Measurements from ENCODE around the gene SSH3.
A peak's percentile ranks its signal among the peaks of the same experiment; 100 is the strongest.

Gene SSH3

DNA sequence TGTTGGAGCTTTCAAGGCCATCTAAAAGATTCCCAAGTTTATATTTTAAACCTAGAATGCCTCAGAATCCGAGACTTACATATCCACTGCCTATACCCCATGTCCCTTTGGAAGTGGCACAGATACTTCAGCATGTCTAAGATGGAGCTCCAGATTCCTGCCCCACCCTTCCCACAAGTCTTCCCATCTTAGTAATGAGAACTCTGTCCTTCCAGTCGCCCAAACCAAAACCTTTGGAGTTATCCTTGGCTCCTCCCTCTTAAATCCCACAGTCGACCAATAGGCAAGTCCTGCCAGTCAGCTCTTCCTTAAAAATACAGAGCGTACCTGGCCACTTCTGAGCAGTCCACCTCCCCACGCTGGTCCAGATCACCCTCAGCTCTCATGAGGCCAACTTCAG, 45.7 kb downstream of the SSH3 start:
- no peak for DNase-seq (ENCODE audit: low read depth)

DNA sequence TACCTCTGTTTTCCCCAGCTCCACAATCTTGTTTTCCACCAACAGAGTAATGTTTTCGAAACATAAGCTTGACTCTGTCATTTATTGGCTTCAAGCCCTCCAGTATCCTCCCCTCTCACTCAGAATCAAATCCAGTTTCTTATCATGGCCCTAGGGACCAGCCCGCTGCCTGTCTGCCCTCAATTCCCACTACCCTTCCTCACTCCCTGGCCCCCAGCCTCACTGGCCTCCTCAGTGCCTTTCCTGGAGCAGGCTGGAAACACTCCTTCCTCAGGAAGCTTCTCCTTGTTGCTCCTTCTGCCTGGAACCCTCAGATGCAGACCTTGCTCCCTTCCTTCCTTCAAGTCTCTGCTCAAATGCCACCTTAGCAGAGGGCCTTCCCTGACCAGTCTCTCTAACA, 46.1 kb downstream of the SSH3 start:
- no peak for DNase-seq (ENCODE audit: low read depth)

DNA sequence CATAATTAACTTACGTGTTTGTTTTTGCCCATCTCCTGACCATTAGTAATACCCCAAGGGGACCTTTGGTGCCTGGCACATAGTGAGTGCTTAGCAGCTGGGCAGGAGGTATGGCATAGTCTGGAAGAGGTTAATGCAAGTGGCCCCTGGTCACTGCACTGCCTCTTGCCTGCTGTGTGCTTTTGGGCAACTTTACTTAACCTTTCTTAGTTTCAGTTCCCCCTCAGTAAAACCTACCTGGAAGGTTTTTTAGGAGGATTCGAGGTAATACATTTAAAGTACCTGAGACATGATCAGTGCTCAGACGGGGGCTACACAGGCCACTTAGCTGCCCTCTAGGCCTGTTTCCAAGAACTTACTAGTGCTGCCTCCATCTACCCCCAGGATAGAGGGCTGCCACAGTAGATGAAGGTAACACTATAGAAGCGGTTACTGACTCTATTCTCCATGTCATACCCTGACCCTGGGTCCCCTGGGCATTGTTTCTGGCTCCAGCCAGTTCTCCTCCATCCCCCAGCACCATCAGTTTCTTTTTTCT, 46.7 kb downstream of the SSH3 start:
- no peak for DNase-seq (ENCODE audit: low read depth)

DNA sequence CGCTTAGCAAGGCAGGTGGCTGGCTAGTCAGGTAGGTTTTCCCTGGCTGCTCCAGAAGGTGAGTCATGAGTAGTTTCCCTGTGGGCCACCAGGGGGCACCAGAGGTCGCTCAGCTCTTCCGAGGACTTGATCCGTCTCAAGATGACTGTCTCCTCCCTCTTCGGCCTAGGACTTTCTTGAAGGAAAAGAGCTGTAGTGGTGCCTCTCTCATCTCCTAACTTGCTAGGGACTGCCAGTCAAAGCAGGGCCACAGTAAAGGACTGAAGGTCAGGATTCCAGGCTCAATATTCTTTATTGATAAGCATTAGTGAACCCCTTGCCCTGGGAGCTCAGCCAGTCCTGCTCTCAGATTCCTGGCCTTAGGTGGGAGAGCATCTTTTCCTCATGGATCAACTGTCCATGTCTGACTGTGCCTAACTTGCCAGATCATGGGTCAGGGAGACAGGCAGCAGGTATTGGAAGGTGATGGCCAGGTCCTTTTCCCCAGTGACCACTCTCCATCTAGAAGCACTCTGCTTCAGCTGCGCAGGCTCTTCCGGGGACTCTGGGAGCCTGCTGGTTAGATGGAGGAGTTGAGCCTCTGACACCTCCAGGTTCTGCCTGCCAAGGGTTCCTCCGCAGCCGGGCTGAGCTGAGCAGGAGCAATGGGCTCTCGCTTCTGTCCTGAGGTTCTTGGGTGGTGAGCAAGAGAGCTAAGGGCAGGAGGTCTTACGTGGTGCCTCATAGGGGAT, 48.1 kb downstream of the SSH3 start:
- DNase-seq (ENCODE audit: low read depth): peak; percentile 41

DNA sequence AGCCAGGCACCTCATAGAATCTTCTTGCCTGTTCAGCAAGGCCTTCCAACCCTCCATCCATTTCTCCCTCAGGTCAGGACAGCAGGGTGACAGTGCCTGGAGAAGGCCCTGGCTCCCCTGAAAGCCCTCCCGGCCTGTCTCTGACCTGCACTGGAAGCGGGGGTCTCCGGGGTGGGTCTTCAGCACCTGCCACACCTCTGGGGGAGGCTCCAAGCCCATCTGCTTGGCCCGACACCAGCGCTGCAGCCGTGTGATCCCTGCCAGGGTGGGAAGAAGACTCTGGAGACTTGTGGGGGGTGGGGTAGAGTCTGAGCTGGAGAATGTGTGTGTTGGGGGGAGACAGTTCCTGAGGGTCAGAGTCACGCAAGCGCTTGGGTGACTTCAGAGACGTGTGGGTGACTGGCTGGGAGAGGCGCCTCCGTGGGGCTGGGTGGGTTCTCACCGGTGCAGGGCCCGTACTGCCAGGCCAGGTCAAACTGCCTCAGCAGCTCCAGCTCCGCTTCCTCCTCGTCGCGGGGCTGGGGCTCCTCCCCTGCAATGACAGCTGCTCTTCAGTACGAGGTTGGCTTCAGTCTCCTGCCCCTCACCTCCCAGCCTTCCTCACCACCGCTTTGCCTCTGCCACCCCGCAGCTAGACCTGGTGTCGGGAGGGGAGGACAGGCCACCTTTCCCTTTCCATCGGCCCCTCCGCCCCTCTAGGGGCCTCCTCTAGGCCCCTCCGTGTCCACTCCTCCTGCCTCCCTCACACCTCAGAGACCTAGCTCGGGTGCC, 49.4 kb downstream of the SSH3 start:
- DNase-seq (ENCODE audit: low read depth): no peak

DNA sequence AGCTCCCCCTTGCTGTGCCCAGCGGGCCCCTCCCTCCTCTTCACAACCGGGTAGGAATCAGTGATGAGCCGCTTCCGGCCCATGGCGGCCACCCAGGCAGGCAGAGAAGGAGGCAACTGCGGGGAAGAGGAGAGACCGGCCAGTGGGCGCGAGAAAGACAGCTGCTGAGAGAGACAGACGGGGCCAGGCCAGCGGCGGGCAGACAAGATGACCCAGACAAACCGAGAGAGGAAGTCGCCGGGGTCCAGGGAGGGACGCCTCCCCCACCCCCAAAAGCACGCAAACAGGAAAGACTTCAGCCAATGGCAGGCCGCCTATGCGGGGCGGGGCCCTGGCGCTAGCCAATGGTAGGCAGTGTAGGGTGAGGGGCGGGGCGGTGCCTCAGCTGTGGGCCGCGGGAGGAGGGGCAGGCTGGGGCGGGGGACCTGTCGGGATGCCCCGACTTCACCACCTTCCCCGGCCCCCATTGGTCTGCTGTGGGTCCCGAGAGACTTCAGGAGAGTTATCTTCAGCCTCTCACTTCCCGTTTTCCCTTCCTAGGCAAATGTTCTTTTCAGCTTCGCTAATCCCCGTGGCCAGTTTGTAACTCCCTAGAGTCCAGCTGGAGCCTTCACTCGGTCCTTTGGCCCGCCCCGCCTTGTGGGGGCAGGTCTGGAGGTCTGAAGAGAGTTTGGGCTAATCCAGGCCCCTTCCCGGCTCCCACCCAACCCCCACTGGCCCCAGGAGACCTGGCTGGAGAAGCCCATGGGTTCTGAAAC, 50.2 kb downstream of the SSH3 start, which contains the start of gene POLD4:
TSS of gene POLD4 (minus strand) at position 230 of the 758 bp plus-strand sequence. CDS start at position 83, 147 bp downstream.
- DNase-seq (ENCODE audit: low read depth): peak; percentile 92

DNA sequence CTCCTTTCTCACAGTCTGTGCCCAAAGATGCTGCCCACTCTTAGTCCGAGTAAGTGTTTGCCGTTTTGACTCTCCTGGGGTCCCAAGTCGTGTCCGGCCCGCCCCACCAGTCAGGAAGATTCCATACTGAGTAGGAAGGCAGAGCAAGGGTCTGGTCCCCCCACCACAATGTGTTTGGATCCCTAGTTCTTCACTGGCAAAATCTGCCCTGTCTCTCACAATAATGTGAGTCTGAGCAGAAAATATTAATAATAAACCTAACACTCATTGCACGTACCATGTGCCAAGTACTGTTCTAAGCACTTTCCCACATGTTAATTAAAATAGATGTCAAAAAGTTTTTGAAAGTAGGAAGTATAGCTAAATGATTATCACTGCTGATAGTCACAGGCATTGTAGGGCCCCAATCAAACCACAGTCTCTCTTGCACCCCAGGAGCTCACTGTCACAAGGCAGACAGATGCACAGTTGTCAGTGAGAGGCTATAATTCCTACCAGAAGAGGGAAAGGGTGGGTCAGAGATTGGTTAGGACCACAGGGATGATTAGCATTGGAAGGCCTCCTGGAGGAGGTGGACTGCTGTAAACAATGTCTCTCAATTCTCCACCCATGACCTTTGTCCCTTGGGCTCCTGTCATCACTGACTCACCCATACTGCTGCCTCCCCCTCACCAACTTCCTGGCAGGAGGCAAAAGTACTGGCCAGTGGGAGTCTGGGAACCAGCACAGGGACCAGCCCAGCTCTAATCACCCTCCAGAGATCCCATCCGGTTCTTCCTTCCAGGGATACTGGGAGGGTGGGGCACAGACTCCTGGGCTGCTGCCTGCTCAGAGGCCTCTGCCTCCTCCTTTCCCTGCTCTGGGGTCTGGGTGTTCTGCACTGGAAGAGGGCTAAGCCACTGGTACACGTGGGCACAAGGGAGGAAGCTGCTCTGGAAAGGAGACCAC, 51.0 kb downstream of the SSH3 start:
- no peak for DNase-seq (ENCODE audit: low read depth)

DNA sequence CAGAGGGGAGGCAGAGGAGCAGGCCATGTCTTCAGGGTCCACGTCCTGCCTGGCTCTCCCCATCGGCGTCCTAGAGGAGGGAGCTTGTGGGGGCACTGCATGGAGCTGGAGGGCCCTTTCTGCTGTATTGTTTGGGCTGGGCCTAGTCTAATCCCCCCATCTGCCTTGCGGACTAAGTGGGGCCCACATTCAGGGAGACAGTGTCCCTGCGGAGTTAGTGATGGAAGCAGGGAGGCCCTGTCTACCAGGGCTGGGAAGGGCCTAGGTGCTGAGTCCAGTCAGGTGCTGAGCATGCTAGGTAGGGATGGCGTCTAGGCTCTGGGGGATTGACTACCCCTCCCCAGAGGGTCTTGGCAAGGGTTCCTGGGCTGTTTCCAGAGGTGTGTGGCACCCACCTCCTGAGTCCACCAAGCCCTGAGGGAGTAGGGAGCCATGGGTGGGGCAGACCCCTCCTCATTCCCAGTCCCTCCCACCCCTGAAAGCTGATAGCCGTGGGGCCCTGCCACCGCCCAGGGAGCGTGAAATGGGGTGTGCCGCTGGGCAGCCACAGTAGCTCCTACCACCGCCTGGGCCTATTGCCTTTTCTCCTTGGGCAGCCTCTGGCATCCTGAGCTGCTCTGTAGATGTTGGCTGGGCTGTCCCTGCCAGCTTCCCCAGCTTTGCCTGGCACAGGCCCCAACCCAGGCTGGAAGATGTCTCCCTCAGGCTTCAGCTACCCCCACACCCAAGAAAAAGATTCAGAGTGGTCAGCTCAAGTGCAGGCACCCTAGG, 51.9 kb downstream of the SSH3 start:
- DNase-seq (ENCODE audit: low read depth): no peak

DNA sequence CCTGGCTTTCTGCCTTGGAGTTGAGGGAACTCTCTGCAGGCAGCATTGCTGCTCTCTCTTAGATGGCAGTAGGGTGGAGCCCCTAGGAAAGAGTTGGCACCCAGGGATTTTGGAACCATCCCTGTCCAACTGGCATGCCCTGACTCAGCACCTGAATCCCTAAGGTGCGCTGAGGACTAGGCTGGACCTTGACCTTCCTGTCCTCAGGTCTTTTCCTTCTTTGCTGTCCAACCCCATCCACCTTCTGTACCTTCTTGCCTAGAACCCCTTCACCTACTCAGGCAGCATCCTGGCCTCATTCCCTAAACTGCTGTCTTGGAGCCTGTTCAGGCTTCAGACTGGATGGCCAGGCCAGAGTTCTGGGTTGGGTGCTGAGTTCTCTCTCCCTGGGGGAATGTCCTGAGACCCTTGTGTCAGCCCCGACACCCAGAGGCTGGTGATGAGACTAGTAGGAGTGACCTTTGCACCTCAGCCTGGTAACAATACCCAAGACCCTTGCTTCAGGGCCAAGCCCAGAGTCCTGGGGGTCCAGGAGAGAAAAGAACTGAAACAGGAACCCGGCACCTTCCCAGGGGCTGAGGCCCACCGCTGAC, 52.6 kb downstream of the SSH3 start:
- DNase-seq (ENCODE audit: low read depth): no peak

DNA sequence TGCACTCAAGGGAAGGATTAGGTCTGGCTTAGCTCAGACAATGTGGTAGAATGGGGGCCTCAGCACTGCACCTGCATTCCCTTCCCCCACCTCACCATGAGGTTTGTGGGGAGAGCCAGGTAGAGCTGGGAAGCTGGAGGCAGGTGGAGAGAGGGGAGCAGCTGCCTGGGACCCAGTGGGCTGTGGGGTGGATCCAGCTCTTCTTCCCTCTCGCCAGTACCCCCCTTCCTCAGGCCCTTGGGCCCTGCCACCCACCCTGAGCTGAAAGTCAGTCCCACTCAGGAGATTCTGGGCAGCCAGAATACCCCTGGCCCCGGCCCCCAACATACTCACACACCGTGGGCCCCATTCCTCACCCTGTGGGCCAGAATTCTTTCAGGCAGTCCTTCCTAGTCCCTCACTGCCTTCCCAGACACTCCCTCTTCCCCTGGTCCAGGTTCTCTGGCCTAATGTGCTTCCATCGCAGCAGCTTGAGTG, 53.1 kb downstream of the SSH3 start:
- DNase-seq (ENCODE audit: low read depth): no peak

DNA sequence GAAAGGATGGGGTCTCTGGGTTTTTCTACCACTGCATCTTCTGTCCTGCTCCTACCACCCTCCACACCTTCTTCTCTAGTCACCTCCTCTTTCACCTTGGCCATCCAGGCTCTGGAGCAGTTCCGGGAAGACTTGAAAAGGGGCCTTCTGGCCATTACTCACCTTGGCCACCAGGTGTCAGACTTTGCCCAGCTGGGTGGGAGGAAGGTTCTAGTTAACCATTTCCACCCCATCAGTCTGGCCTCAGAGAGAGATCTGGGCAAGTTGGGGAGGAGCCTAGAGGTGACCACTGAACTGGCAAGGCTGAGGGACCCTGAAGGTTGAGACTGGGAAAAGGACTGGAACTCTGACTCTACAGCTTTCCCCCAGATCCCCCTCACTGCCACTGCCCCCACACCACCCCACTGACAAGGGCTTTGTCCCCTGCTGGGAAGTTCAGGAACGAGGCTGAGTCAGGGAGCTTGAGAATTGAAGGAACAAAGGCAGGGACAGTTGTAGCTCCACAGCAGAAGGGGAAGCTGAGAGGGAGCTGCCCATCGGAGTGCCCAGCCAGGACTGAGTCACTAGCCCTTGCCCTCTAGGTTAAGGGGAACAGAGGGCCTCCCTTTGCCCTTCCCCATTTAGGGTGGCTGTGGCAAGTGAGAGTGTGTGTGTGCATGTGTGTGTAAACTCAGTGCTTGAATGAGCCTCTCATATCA, 53.7 kb downstream of the SSH3 start:
- no peak for DNase-seq (ENCODE audit: low read depth)

DNA sequence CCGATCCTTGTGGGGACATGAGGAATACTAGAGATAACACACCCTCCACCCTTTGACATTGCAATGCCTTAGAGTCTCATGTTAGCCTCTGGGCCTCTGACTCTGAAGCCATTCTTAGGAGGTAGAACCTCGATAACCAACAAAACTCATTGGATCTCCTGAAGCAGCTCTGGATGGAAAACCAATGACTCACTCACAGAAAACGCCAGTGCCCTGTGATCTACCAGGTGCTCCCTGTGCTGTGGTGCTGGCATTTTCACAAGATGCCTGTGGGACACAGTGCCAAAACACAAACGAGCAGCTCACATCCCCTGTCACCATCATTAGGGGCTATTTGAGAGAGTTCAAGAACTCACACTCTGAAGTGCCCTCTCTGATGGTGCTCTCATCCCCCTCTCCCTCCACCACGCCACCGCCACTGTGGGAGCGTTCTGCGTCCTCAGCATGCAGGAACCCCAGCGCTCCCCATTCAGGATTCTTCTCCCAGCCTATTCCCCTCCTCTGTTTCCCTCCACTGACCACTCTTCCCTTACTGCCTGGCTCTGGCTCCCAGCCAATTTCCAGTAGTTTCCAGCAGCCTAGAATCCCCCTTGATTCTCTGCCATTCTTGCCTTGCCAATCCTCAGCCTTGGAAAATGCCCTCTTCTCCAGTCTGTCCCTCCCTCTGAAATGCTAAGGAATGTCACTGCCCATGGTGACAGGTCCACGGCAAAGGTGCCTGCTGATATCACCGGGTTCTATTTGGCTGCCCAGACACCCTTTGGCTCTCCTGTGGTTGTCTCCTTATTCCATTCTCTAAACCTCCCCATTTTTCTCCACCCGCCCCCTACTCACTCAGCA, 54.7 kb downstream of the SSH3 start:
- DNase-seq (ENCODE audit: low read depth): no peak
